OCI-LY3 (cell line): Measurements from ENCODE around the gene RHOXF2B.

Experiments
- CTCF ChIP-seq: fragments of 200-600, 300-600 bp; sonication (generic); IDR thresholded peaks from 2 replicates; pipeline ENCODE4 v1.5.1; 2014; ENCODE audit warnings: antibody characterized with exemption, low read length, low read depth
- EZH2phosphoT487 ChIP-seq: fragments of 200-600 bp; shearing (Covaris generic); IDR thresholded peaks from 2 replicates; pipeline ENCODE4 v1.6.1; 2018; ENCODE audit warnings: antibody characterized with exemption, mixed run types, low read depth

GRCh38 chrX:120022763-120023162 is 54.7 kb downstream of the RHOXF2B start:
- TF ChIP-seq EZH2phosphoT487 (no peak), CTCF (no peak)
